IPS-18c (cell line): ENCODE measurements around the gene LRRC25.
"Not testable (repeated sequence)": the region's sequence is repeated elsewhere in the genome, so short reads cannot be mapped to it uniquely, and the experiment has no call there.

Experiments used
- H3K4me3 ChIP-seq: 2 replicates; pipeline ENCODE4 v1.7.0; 2013; ENCODE audit warnings: low read depth, mild to moderate bottlenecking, low read length, moderate library complexity; ENCODE audit not compliant: insufficient read depth
- H3K9me3 ChIP-seq: one replicate; pipeline ENCODE4 v1.6.1; 2013; ENCODE audit warnings: mild to moderate bottlenecking, low read length, moderate library complexity; ENCODE audit not compliant: control insufficient read depth, insufficient read depth

The LRRC25 gene

GRCh38 chr19:18373407-18373891 lies 24.0 kb downstream of the LRRC25 start:
- Histone ChIP-seq H3K4me3 (no peak overlapping the region), H3K9me3 (no peaks in the 10 kb centered on the region)

GRCh38 chr19:18368504-18369222 lies 28.8 kb downstream of the LRRC25 start:
- Histone ChIP-seq H3K4me3 (no peak overlapping the region), H3K9me3 (no peaks in the 10 kb centered on the region)

DNA sequence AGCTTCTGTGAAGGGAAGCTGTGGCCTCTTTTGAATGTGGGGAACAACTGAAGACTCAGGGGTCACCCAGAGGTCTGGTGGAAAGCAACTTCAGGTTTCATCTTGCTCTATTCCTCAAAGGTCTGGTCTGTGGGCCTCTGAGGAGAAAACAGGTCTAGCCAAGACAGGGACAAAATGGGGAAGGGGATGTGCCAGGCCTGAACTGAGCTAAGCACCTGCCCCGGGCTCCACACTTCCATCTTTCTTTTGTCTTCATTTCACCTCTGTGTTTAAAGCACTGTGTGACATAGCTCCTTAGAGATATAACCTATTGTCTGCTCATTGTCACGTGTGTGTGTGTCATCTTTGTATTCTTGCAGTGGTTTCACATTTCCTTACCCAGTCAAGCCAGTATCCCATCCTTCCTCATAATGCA lies 31.4 kb downstream of the LRRC25 start:
- no peaks in the 10 kb centered on the region for H3K9me3 ChIP-seq
- H3K4me3 ChIP-seq, result no peak overlapping the region

GRCh38 chr19:18364826-18365528 lies 32.4 kb downstream of the LRRC25 start:
- H3K9me3 ChIP-seq, result no peaks in the 10 kb centered on the region
- H3K4me3 ChIP-seq, result no peak overlapping the region

GRCh38 chr19:18364277-18364825 lies 33.1 kb downstream of the LRRC25 start:
- H3K9me3 ChIP-seq, result not testable (repeated sequence)

GRCh38 chr19:18363787-18364186 lies 33.6 kb downstream of the LRRC25 start:
- H3K4me3 ChIP-seq, result no peak overlapping the region

More at GRCh38 chr19:18364277-18364825, 33.1 kb downstream of the LRRC25 start:
- not testable (repeated sequence) for H3K4me3 ChIP-seq

DNA sequence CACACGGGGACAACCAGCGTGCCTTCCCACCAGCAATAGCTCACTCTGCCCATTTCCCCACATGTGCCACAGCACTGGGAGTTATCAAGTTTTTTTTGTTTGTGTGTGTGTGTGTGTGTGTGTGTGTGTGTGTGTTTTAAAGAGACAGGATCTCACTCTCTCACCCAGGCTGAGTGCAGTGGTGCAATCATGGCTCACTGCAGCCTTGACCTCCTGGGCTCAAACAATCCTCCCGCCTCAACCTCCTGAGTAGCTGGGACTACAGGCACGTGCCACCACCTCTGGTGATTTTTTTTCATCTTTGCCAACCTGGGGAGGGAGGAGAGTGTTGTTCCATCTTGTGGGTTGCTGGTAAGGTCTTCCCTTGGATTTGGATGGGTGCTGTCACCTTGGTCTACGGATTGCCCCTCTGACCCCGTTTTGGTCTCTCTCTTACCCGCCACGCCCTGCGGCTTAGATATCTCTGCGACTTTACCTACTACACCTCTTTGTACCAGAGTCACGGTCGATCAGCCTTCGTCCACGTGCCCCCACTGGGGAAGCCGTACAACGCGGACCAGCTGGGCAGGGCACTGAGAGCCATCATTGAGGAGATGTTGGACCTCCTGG lies 34.4 kb downstream of the LRRC25 start:
- Histone ChIP-seq H3K9me3 (no peaks in the 10 kb centered on the region), H3K4me3 (no peak overlapping the region)

More at GRCh38 chr19:18363787-18364186, 33.6 kb downstream of the LRRC25 start:
- no peaks in the 10 kb centered on the region for H3K9me3 ChIP-seq

DNA sequence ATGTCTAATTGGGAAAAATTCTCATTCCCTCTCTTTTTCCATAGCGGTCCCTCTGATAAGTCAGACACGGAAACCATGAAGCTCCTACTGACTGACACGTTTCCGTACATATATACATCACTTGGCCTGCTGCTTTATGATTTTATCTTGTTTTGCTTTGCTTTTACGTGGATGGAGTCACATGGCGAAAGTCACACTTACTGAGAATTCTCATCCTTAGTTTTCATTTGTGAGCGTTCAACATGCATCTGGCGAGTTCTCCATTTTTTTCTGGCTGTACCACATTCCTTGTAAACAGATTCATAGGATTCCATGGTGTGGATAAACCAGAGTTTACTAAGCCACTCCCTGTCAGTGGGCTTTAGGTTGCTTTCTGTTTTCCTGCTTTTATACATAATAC lies 35.8 kb downstream of the LRRC25 start:
- H3K4me3 ChIP-seq, result no peak overlapping the region
- H3K9me3 ChIP-seq, result peaks cover 2% of the 10 kb centered on the region

GRCh38 chr19:18357041-18357440 lies 40.4 kb downstream of the LRRC25 start:
- Histone ChIP-seq H3K9me3 (peaks cover 2% of the 10 kb centered on the region), H3K4me3 (no peak overlapping the region)

DNA sequence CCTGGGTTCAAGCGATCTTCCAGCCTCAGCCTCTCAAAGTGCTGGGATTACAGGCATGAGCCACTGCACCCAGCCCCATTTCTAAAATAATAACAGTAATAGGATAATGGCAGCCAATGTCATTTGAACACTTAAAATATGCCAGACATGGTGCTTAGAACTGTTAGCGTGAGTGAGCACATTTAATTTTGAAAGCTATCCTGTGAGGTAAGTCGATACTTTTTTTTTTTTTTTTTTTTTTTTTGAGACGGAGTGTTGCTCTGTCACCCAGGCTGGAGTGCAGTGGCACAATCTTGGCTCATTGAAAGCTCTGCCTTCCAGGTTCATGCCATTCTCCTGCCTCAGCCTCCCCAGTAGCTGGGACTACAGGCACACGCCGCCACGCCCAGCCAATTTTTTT lies 42.7 kb downstream of the LRRC25 start:
- H3K9me3 ChIP-seq, H3K4me3 ChIP-seq: not testable (repeated sequence)

DNA sequence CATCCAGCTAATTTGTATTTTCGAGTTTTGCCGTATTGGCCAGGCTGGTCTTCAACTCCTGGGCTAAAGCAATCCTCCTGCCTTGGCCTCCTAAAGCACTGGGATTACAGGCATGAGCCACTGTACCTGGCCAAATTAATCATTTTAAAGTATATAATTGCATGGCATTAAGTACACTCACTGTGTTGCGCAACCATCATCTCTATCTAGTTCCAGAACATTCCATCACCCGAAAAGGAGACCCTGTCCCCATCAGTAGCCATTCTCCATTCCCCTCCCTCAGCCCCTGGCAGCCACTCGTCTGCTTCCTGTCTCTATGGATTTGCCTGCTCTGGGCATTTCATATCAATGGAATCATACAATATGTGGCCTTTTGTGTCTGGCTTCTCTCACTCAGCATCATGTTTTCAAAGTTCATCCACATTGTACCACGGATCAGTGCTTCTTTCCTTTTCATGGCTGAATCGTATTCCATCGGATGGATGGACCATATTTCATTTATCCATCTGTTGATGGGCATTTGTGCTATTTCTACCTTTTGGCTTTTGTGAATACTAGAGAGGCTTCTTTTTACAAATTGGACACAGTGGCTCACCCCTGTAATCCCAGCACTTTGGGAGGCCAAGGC lies 43.9 kb downstream of the LRRC25 start:
- H3K4me3 ChIP-seq, result no peak overlapping the region
- peaks cover 2% of the 10 kb centered on the region for H3K9me3 ChIP-seq

DNA sequence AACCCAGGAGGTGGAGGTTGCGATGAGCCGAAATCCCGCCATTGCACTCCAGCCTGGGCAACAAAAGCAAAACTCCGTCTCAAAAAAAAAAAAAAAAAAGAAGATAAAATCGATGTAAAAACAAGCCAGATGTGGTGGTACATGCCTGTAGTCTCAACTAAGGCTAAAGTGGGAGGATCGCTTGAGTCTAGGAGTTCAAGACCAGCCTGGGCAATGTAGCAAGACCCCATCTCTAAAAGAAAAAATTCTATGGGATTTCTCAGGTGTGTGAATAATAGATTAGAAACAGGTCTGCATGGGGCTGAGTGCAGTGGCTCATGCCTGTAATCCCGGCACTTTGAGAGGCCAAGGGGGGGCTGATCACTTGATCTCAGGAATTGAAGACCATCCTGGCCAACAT lies 45.9 kb downstream of the LRRC25 start:
- Histone ChIP-seq H3K4me3 (no peak overlapping the region), H3K9me3 (no peaks in the 10 kb centered on the region)

DNA sequence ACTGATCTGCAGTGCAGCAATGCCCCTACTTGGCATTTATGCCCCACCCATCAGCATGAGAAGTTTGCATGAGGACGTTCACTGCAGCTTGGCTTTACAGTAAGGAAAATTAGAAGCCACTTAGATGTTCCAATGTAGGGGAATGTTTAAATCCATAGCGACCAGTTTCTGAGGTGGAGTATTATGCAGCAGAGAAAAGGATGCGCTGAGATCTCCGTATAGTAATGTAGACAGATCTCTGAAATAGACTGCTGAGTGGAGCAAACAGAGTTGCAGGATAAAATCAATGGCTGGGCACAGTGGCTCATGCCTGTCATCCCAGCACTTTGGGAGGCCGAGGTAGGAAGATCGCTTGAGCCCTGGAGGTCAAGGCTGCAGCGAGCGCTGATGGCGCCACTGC lies 46.9 kb downstream of the LRRC25 start:
- Histone ChIP-seq H3K9me3 (no peaks in the 10 kb centered on the region), H3K4me3 (no peak overlapping the region)

- Histone ChIP-seq H3K9me3 (no peaks in the 10 kb centered on the region), H3K4me3 (no peak overlapping the region)
Observed at GRCh38 chr19:18349524-18350128, 47.8 kb downstream of the LRRC25 start.

GRCh38 chr19:18348818-18349339 lies 48.5 kb downstream of the LRRC25 start:
- H3K4me3 ChIP-seq, H3K9me3 ChIP-seq: not testable (repeated sequence)

DNA sequence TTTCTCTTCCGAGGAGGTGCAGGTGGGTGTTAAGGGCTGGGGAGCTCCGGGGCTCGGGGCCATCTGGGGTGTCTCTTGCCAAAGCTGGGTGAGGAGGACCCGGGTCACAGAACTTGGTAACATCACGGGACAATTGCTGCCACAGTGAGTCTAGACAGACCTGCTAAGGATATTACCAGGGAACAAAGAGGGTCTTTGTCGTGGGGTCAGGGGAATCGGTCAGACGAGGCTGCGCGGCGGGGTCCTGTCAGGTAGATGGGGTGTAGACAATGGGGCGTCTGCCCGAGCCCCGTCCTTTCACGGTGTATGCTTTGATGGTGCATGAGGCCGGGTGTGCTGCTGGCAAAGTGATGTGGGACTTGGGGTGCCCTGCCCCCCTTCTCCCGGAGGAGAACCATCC lies 49.3 kb downstream of the LRRC25 start:
- no peaks in the 10 kb centered on the region for H3K9me3 ChIP-seq
- no peak overlapping the region for H3K4me3 ChIP-seq

GRCh38 chr19:18346091-18346490 lies 51.3 kb downstream of the LRRC25 start:
- no peaks in the 10 kb centered on the region for H3K9me3 ChIP-seq
- no peak overlapping the region for H3K4me3 ChIP-seq
